A673 (cell line): ENCODE data around the gene CKB.

ENCODE experiments used
- CTCF ChIP-seq: fragments of 300-800, 200-600 bp; sonication (generic); conservative IDR thresholded peaks from 2 replicates; pipeline ENCODE4 v1.5.1; 2017; ENCODE audit warnings: low read depth, mild to moderate bottlenecking, antibody characterized with exemption, low read length, moderate library complexity, mixed read lengths
- EZH2 ChIP-seq: fragments of 200-600 bp; sonication (generic); IDR thresholded peaks from 2 replicates; pipeline ENCODE4 v1.6.1; 2017; ENCODE audit warnings: borderline replicate concordance, low read depth, mild to moderate bottlenecking, mixed read lengths, antibody characterized with exemption, low read length; ENCODE audit not compliant: poor library complexity, severe bottlenecking

DNA sequence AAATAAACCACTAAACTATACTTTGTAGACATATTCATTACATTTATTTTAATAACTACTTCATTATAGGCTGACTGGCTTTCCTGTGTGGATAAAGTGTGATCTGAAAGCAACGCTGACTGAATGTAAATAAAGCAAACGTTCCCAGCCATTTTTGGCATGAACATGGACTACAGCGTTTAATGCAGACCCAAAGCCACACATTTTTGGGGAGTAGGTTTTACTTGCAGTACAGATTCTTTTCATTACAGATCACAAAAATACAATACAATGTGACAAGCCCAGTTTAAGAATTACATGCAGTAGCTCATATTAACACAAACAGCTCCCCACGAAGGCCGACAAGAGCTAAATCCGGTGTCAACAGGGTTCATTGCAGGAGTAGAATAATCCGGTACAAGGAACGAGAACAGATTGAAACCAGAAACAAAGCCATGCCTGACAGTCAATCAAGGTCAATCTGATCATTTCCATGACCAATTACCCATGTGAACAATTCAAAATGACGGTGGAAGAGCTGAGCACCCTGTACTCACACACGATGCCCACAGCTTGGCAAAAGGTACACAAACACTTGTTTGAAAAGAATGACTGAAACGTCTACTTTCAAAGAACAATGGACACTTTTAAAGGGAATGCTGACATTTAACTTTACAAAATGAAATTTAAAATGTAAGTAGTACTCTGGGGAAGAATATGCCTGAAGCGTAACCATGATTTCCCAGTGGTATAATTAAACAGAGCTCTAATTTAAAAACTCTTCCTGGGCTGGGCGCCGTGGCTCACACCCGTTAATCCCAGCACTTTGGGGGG lies 34.5 kb upstream of the CKB start:
- TF ChIP-seq CTCF, result no peak
- no peak for TF ChIP-seq EZH2
